Panc1 (cell line): ENCODE measurements around the gene OBP2A.

Source experiments
- POLR2AphosphoS5 ChIP-seq: IDR thresholded peaks from 2 replicates; pipeline ENCODE4 v1.6.1; 2012; ENCODE audit warnings: mild to moderate bottlenecking, low read depth, low read length, moderate library complexity
- TCF7L2 ChIP-seq: IDR thresholded peaks from 2 replicates; pipeline ENCODE4 v1.6.1; 2011; ENCODE audit warnings: mild to moderate bottlenecking, low read depth, low read length, inconsistent platforms
- TF ChIP-seq, protein P1 (sequence below): fragments of 450-650 bp; IDR thresholded peaks from 2 replicates; pipeline ENCODE4 v1.5.1; 2017; ENCODE audit warnings: mild to moderate bottlenecking

DNA sequence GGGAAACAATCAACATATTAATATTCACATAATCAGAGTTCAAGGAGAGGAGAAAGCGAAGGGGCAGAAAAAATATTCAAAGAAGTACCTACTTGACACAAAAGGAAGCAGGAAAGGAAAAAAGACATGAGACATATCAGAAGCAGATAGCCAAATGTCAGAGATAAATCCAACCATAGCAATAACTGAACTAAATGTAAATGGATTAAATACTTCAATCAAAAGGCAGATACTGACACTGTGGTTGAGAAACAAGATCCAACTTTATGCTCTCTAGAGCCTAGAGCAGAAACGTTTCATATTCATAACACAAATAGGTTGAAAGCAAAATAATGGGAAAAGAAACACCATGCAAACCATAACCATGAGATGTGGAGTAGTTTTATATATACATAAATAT is 36.5 kb upstream of the OBP2A start:
- TF ChIP-seq POLR2AphosphoS5 (no peak), TCF7L2 (no peak)
- TF ChIP-seq, protein P1, sequence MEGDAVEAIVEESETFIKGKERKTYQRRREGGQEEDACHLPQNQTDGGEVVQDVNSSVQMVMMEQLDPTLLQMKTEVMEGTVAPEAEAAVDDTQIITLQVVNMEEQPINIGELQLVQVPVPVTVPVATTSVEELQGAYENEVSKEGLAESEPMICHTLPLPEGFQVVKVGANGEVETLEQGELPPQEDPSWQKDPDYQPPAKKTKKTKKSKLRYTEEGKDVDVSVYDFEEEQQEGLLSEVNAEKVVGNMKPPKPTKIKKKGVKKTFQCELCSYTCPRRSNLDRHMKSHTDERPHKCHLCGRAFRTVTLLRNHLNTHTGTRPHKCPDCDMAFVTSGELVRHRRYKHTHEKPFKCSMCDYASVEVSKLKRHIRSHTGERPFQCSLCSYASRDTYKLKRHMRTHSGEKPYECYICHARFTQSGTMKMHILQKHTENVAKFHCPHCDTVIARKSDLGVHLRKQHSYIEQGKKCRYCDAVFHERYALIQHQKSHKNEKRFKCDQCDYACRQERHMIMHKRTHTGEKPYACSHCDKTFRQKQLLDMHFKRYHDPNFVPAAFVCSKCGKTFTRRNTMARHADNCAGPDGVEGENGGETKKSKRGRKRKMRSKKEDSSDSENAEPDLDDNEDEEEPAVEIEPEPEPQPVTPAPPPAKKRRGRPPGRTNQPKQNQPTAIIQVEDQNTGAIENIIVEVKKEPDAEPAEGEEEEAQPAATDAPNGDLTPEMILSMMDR: no peak
